NCI-H774 (cell line): ENCODE data around the gene DUS3L.
"Not testable (repeated sequence)": the region's sequence is repeated elsewhere in the genome, so short reads cannot be mapped to it uniquely, and the experiment has no call there.

Experiments
- DNase-seq: peaks from one replicate; lab custom pipeline; 2025; lab: John Stamatoyannopoulos, UW

DUS3L gene

DNA sequence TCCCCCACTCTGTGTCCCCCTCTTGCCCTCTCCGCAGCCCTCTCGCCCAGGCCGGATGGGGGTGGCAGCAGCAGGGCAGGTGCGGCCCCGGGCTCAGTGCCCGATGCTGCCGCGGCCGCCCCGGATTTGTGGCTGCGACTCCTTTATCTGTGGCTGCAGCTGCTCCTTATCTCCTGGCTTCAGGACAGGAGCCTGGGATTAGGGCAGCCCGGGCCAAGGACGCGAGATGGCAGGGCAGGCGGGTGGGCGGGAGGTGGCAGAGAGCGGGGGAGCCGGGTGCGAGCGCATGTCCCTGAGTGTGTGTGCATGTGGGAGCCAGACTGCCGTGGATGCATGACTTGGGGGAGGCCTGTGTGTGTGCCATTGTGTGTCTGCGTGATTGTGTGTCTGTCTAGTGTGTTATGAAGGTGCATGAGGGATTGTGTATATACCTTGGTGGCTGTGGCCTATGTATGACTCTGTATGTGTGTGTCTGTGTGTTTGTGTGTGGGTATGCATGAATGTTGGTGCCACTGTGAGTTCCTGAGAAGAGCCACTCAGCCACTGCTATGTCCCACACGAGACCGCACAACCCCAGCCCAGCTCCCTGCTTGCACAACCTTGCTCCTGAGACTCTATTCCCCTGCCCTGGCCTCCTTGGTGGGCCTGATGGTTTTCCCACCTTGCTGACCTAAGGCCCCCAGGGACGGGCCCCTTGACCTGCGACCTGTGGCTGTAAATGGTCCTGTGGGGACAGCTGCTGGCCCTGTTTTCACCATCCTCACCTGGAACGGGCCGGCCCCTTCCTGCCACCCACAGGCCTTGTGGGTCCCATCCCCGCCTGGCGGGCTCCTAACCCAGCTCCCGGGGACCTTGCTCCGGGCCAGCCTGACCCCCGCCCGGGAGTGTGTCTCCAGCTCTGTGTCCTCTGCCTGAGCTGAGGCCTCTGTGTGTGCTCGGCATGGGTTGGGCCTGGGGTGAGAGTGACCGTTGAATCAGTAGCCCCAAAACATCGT lies 8.6 kb upstream of the DUS3L start:
- no peak for DNase-seq

DNA sequence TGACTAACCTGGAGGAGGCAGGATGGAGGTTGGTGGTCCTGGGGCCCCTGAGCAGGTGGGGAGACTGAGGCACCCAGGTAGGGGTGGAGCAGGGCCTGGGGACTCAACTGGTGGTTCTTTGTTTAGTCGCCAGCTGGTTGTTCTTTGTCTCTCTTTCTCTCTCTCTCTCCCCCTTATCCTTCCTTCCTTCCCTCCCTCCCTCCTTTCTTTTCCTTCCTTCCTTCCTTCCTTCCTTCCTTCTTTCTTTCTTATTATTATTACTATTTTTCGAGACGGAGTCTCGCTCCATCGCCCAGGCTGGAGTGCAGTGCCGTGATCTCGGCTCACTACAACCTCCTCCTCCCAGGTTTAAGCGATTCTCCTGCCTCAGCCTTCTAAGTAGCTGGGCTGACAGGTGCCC lies 7.3 kb upstream of the DUS3L start:
- DNase-seq = no peak

DNA sequence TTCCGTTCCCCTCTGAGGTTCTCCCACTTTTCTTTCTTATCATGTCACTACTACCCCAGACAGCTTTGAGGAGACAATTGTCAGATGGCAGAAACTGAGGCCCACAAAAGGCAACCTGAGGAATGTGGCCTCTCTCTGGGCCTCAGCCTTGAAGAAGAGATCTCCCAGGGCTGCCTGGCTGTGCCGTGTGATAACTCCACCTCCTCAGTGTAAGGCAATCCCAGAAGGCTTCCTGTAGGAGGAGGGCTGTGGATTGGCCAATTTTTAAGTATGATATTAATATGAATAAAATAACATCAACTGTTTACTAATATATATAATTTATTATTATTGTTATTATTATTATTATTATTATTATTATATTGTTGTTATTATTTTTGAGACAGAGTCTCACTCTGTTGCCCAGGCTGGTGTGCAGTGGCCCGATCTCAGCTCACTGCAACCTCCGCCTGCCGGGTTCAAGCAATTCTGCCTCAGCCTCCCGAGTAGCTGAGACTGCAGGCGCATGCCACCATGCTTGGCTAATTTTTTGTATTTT lies 4.5 kb upstream of the DUS3L start:
- no peak for DNase-seq

DNA sequence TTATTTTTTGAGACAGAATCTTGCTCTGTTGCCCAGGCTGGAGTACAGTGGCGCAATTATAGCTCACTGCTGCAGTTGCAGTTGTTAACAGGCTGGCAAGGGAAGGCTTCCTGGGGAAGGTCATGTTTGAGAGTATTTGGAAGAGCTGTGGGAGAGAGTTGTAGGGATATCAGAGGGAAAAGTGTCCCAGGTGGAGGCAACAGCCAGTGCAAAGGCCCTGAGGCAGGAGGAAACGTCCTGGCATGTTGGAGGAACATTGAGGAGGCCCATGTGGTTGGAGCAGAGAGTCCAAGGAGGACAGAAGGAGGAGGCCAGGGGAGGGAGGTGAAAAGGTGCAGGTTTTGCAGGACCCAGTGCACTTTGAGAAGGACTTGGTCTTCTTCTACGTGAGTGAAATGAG lies 2.2 kb upstream of the DUS3L start:
- DNase-seq = no peak

DNA sequence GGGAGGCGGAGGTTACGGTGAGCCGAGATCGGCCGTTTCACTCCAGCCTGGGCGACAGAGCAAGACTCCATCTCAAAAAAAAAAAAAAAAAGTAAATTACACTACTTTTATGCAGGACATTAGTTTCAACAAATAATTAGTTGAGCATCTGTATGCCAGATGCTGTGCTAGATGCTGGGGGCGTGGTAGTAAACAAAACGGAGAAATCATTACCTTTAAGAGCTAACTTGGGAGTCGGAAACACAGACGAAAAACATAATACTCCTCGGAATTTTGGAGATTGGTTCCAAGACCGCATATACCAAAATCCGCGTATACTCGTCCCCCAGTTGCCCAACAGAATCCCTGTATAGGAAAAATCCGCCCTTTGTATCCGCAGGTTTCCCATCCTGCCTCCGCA lies 1.3 kb upstream of the DUS3L start:
- DNase-seq = no peak

DNA sequence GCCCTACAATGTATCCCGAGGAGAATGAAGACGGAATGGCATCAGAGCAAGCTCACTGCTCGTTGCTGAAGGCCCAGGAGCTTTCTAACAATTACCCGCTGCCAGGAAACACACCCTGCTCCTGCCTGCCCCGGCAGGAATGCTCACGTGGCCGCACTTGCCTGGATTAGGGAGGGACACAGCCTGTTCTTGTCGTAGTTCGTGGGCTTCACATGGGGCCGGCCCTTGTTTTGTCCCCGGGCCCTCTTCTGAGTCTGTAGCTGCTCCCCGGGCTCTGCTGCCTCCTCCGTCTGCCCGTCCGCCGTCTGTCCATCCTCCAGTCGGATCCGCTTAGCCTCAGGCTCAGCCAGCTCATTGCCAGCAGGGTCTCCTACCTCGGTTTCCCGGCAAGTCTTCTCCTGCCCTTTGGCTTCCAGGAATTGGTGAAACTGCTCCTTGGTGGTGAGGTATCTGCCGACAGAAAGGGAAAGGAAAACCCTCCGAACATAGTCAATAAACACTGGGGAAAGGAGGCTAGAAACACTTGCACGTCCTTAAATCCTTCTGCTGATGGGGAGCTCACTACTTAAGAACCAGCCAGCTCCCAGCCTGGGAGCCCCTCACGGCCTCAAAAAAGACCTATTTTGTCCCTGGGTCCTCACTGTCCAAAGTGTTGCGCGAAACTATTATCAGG lies 941 bp downstream of the DUS3L start:
- DNase-seq = no peak

DNA sequence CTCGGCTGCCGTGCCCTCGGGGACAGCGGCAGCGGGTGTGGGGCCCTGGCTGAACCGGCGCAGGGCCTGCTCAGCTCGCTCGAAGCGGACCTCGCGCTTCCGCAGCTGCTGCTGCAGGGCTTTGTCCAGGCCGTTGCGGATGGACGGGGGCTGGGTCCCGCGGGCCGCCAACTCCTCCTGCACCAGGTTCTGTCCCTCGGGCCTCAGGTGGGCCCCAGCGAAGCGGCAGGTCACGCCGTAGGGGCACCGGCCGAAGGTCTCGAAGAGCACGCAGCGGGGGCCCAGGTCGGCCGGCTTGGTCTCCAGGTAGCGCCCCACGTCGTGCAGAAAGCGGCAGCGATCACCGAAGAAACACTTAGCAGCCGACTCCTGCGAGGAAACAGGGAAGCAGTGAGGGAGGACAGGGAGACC lies 1.6 kb downstream of the DUS3L start:
- DNase-seq = no peak

DNA sequence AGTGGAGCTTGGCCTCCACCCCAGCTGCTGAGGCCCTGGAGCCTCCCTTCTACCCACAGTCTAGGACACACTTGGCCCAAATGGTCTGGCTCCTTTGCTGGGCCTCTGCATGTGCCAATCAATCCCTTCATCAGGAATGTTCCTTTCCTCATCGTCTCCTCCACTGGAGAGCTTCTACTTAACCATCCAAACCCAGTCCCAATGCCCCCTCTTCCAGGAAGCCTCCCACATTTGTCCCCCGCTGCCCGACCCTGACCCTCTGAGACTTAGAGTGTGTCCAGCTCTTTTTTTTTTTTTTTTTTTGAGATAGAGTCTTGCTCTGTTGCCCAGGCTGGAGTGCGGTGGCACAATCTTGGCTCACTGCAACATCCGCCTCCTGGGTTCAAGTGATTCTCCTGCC lies 2.5 kb downstream of the DUS3L start:
- no peak for DNase-seq

DNA sequence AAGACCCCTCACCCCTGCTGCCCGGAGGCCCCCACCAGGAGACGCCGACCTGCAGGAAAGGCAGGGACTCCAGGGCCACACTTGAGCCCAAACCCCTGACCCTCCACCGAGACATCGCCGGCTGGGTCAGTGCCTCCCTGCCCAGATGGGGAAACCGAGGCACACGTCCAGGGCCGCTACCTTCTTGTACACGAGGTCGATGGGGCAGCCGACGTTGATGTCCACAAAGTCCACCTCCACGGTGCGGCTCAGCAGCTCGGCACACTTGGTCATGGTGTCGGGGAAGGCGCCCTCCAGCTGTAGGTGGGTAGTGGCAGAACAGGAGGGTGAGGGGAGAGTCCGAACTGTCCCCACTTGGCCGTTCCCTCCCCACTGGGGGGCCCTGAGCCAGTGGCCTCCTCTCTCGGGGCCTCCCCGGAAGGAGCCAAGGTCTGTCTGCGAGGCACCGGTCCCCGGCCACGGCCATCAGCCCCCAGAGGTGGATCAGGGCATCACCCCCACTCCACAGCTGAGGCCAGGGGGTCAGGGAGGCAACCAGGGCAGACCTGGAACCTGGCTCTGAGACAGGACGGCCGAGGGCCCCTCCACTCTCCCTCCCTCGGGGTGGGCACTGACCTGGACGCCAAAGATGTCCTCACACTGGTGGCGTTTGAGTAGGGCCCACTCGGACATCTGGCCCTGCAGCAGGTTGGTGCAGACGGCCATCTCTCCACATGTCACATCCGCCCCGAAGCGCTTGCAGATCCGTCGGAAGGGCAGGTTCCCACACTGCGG lies 3.4 kb downstream of the DUS3L start:
- no peak for DNase-seq

DNA sequence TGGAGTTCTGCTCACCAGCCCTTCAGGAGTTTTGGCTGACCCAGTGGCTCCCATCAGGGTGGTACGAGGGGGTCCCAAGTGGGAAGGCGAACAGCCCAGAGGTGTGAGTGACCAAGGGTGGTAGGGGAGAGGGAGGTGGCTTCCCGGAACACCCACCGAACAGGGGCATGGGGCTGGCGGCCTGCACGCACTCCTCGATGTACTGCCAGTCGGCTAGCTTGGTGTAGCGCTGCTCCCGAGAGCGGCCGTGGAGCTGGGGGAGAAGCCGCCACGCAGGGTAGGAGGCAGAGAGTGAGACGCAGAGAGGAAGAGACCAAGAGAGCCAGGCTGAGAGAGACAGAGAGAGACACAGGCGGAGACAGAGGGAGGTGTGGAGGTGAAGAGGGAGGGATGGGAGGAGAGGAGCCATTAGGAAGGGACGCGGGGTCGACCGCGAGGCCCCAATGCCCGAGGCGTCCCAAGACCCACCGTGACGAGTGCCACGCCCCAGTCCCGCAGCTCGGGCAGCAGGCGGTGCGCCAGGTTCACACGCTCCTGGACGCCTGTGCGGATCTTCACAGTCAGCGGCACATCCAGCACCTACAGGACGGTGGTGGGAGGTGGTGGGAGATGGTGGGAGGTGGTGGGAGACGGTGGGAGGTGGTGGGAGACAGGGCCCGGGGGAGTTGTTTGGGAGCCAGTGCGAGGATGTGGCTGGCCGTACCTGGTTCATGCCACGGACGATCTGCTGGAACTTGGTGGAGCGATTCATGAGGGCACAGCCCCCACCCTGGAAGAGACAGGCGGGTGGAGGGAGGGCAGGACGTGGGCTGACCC lies 4.2 kb downstream of the DUS3L start:
- no peak for DNase-seq

DNA sequence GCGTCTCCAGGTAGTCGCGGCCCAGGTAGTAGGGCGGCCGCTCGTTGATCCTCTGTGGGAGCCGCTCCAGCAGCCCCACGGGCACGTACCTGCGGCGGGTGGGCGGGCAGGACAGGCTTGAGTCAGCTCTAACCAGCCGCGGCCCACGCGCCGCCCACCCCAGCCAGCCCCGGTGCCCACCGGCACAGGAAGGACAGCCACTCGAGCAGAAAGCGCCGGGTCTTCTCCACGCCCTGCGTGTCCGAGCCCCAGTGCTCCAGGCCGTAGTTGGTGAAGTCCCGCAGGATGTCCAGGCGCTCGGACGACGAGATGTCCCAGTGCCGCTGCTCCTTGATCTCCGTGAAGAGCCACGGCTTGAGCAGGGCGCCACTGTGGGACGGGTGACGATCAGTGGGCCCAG lies 5.5 kb downstream of the DUS3L start:
- no peak for DNase-seq

DNA sequence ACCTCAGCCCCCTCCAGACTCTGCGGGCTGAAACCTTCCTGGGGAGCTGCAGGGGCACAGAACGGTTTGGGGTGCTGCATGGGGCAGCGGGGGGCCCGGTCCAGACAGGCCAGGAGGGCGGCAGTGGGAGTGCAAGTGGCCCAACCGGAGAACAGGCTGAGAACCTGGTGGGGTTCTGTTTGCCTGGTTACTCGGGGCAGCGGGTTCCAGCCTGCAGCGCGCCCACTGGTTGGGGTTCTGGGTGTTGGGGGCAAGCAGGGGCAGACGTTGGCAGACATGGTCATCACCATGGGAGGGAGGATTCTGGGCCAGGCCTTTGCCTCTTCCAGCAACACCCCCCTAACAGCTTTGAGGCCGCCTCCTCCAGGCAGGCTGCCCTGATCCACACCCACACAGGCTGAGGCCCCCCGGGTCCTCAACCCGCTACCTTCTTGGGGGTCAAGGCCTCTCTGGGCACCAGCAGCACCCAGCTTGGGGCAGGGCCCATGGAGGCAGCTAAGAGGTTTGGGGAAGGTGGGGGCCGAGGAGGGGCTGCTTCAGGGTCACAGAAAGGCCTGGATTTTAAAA lies 6.3 kb downstream of the DUS3L start, which contains the start of gene PRR22:
PRR22 (minus strand) TSS at position 166 of the 567 bp plus-strand sequence; CDS start at position 80, 86 bp downstream.
- no peak for DNase-seq

DNA sequence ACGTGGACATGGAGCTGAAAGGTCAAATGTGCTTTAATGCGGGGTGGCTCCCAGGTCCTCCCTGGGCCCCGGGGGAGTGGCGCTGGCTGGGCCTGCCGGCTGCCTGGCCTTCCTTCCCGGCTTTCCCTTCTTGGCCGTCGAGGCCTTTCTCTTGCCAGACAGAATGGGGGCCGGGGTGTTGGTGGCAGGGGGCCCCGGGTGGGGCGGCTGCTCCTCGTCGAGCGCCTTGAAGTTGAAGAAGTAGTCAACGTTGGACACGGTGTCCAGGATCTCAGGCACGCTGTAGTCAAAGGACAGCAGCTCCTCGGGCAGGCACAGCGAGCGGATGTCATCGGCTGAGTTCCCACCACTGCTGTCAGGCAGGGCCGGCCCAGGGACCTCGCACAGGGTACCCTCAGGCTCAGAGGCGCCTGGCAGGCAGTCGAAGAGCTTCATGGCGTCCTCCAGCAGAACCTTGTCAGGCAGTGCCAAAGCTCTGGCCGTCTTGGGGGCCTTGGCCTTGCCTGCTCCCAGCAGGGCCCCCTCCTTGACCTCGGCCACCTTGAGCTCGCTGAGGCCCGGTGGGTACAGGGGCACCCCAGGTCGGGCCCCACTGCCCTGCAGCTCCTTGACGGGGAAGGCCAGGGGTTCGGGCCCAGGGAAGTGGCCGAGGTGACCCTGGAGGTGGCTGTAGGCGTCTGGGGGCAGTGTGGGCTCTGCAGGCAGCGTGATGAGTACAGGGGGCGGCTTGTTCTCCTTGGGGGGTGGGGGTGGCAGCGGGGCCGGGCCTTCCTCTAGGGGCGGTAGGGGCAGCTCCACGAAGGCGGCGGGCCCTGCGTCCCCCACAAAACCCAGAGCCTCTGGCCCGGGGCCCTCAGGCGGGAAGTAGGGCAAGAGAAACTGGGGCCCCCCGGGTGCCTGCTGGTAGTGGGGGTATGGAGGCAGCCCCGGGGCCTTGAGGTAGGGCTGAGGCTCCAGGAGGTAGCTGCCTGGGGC lies 7.7 kb downstream of the DUS3L start:
- no peak for DNase-seq

DNA sequence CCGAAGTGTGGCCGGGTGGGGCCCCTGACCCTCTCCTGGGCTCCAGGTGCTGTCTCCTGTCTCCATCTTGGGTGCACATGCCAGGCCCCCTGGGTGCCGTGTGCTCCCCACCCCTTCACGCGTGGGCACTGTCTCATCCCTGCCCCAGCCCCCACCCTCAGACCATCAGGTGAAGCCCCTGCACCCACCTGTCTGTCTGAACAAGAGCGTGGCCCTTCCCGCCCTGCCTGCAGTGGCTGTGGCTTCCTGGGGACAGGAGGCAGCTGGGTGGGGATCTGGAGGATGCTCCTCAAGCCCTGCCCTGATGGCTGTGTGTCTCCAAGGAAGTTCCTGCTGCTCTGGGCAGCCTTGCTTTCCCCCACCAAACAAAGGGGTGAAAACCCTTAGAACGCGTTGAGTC lies 8.6 kb downstream of the DUS3L start:
- DNase-seq = no peak

DNA sequence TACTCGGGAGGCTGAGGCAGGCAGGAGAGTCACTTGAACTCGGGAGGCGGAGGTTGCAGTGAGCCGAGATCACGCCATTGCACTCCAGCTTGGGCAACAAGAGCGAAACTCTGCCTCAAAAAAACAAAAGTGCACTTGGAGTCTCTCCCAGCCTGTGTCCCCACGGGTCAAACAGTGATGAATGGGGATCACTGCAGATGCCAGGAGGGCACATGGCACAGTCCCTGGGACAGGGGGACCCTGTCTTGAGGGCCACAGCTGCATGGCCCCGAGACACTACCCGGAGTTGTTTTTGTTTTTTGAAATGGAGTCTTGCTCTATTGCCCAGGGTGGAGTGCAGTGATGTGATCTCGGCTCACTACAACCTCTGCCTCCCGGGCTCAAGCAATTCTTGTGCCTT lies 10.0 kb downstream of the DUS3L start:
- DNase-seq = not testable (repeated sequence)

DNA sequence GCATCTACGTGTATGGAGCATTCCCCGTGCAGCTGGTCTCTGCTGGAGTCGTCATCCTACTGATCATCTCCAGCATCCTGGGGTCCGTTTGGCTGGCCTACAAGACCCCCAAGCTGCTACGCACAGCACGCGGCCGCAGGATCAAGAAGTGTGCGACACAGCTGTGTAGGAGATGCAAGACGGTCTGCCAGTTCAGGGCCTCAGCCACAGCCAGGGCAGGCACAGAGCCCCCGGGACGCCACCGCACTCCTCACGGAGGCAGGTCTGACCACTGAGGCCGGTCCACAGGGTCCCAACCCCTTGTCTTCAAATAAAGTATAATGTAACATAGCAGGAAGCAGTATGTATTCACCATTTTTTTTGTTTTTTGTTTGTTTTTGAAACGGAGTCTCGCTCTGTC lies 12.6 kb downstream of the DUS3L start:
- DNase-seq = no peak

DNA sequence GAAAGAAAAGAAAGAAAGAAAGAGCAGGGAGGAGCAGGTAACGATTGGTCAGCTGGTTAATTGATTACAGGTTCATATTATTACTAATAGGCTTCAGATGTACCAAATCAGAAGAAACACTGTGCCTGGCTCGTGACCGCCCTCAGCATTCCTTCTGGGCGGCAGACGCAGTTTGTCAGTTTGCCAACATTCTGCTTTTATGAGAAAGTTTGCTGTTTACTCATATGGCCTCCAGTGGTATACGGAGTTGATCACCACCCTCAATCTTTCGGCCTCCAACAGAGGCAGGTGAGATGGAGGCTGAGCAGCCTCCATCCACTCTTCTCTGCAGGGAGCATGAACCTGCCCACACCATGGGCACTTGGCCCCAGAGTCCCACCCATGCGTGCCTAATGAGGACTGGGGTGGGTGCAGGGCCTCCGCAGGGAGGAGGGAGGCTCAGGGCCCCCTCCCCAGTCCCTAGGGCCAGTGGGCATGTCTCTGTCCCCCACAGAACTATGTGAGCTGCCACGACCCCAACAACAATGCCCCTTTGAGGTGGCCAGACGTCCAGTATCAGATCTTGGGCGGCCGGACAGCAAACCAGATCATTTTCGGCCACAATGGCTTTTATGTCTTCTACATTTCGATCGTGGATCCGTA lies 15.2 kb downstream of the DUS3L start:
- DNase-seq = no peak

DNA sequence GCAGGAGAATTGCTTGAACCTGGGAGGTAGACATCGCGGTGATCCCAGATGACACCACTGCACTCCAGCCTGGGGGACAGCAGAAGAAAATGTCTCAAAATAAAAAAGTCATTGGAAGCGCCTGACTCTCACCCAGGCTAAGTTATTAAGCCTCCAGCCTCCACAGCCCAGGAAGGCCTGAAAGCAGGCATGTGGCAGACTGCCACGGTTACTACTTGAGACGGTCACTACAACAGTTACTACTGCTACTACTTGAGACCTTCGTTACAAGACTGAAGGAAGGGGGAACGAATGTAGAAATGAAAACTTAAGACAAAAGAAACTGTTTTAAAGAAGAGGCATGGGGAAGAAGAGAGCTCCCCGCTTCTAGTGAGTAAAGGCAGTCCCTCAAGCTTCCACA lies 16.0 kb downstream of the DUS3L start:
- DNase-seq = no peak

DNA sequence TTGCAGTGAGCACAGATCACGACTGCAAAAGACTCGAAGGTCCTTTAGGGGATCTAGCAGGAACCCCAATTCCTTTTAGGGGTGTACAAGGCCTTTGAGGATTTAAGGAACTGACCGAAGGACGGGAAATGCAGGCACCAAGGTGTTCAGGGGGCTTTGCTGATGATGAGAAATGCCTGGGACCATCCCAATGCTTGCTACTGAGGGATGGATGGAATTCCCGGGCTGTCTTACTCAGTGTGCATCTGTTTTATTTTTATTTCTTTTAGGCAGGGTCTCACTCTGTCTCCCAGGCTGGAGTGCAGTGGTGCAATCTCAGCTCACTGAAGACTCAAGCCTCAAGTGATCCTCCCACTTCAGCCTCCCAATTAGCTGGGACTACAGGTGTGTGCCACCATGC lies 17.7 kb downstream of the DUS3L start:
- no peak for DNase-seq
